Prostate gland (tissue), 2 donors: ENCODE data around the gene NCK1.

Experiments
- CTCF ChIP-seq, 4 experiments: fragments of 200-600 bp in 2 of 4; fragments of 450-650 bp in 2 of 4; sonication (generic) in 2 of 4; IDR thresholded peaks; 1 replicate in 3 of 4; 2 replicates in 1 of 4; pipeline ENCODE4 v1.5.1; 2016 to 2019; ENCODE audit warnings: antibody characterized with exemption in 4 of 4, mild to moderate bottlenecking in 2 of 4, moderate library complexity in 2 of 4
- POLR2A ChIP-seq: fragments of 450-650 bp; IDR thresholded peaks from one replicate; pipeline ENCODE4 v1.6.1; 2016; ENCODE audit warnings: antibody characterized with exemption, mild to moderate bottlenecking
- POLR2AphosphoS5 ChIP-seq: sonication (generic); formaldehyde crosslinking; IDR thresholded peaks from one replicate; pipeline ENCODE4 v1.6.1; 2017; ENCODE audit warnings: antibody characterized with exemption

- TF ChIP-seq CTCF (IDR thresholded peaks at IDR 0.05): no peak
- TF ChIP-seq POLR2AphosphoS5: no peak
- TF ChIP-seq POLR2A: no peak
Measured at GRCh38 chr3:136882571-136882970, 20.6 kb downstream of the NCK1 start.
